B cell (primary cell): ENCODE results near the gene C1orf116.

Experiments
- EZH2 ChIP-seq: IDR thresholded peaks from 2 replicates; pipeline ENCODE4 v1.6.1; 2012; ENCODE audit warnings: borderline replicate concordance, low read depth, mild to moderate bottlenecking, moderate library complexity, low read length; ENCODE audit not compliant: insufficient read depth, poor library complexity, severe bottlenecking
- TF ChIP-seq, protein P1 (sequence below): fragments of 200-600 bp; IDR thresholded peaks from one replicate; pipeline ENCODE4 v1.8.0; 2022; ENCODE audit warnings: antibody characterized with exemption, mild to moderate bottlenecking

DNA sequence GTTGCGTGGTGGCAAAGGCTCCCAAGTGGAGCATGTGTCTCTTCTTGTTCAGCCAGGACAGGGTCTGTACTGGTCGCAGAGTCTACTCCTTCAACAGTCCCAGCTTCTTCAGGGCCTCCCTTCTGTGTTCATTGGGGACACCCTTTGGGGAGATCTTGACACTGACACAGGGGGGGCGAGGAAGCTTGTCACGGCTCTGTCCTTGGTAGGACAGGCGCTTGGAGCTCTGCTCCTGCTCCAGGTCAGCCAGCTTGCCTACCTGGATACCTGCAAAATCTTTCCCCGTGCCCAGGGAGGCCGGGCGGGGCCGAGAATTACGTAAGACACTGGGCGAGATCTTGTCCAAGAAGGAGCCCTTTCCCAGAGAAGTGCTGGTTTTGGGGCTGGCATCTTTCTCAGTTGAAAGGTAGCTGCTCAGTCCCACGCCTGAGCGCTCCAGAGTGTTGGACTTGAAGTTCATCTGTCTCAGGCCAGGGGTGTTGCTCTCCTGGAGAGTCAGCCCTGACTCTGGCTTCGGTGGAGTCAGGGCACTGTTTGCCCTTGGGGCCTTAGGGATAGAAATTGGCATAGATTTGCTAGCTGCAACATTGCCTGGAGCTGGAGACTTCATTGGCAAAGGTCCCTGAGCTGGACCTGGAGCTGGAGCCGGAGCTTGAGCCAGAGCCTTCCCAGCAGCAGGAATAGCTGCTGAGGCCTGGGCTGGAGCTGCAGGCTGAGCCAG, 10.5 kb downstream of the C1orf116 start:
- TF ChIP-seq, protein P1, sequence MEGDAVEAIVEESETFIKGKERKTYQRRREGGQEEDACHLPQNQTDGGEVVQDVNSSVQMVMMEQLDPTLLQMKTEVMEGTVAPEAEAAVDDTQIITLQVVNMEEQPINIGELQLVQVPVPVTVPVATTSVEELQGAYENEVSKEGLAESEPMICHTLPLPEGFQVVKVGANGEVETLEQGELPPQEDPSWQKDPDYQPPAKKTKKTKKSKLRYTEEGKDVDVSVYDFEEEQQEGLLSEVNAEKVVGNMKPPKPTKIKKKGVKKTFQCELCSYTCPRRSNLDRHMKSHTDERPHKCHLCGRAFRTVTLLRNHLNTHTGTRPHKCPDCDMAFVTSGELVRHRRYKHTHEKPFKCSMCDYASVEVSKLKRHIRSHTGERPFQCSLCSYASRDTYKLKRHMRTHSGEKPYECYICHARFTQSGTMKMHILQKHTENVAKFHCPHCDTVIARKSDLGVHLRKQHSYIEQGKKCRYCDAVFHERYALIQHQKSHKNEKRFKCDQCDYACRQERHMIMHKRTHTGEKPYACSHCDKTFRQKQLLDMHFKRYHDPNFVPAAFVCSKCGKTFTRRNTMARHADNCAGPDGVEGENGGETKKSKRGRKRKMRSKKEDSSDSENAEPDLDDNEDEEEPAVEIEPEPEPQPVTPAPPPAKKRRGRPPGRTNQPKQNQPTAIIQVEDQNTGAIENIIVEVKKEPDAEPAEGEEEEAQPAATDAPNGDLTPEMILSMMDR: no peak
- TF ChIP-seq EZH2: no peak
